Hepatocyte (in vitro differentiated cells): Measurements from ENCODE around the gene FAM171A2.

Source experiments
- EZH2 ChIP-seq: fragments of 200-600 bp; sonication (generic); IDR thresholded peaks from 2 replicates; pipeline ENCODE4 v1.6.1; 2016; ENCODE audit warnings: antibody characterized with exemption, mild to moderate bottlenecking, borderline replicate concordance
- TF ChIP-seq, protein P1 (sequence below): fragments of 200-600 bp; sonication (generic); IDR thresholded peaks from 2 replicates; pipeline ENCODE4 v1.5.1; 2016; ENCODE audit warnings: antibody characterized with exemption, mild to moderate bottlenecking; ENCODE audit not compliant: poor library complexity

DNA sequence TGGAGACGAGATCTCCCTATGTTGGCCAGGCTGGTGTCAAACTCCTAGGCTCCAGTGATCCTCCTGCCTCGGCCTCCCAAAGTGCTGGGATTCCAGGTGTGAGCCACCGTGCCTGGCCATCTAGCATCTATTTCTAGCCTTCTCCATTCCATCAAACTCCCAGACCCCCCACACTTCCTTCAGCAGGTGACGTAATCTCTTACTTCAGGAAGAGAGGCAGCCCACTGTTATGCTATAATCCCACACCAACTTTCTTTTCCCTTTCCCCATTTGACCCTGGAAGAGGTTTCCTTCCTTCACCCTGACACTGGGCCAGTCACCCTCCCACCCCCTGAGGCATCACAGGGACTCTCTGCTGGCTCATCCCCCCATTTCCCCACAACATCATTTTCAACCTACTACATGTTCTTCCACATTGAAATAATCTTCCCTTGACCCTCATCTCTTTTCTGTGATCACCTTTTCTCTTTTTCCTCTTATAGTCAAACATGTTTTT, 18.2 kb upstream of the FAM171A2 start:
- TF ChIP-seq, protein P1, sequence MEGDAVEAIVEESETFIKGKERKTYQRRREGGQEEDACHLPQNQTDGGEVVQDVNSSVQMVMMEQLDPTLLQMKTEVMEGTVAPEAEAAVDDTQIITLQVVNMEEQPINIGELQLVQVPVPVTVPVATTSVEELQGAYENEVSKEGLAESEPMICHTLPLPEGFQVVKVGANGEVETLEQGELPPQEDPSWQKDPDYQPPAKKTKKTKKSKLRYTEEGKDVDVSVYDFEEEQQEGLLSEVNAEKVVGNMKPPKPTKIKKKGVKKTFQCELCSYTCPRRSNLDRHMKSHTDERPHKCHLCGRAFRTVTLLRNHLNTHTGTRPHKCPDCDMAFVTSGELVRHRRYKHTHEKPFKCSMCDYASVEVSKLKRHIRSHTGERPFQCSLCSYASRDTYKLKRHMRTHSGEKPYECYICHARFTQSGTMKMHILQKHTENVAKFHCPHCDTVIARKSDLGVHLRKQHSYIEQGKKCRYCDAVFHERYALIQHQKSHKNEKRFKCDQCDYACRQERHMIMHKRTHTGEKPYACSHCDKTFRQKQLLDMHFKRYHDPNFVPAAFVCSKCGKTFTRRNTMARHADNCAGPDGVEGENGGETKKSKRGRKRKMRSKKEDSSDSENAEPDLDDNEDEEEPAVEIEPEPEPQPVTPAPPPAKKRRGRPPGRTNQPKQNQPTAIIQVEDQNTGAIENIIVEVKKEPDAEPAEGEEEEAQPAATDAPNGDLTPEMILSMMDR: no peak
- no peak for TF ChIP-seq EZH2
